Suppressor macrophage treated with lipopolysaccharide for 1 hour (primary cell): Measurements from ENCODE around the gene PAK2.
"Not testable (repeated sequence)": the region's sequence is repeated elsewhere in the genome, so short reads cannot be mapped to it uniquely, and the experiment has no call there.

ENCODE experiments used
- DNase-seq, 3 donors: peaks; one replicate each; pipeline ENCODE4 v3.0.0-alpha.2; 2020 to 2022

Gene PAK2

DNA sequence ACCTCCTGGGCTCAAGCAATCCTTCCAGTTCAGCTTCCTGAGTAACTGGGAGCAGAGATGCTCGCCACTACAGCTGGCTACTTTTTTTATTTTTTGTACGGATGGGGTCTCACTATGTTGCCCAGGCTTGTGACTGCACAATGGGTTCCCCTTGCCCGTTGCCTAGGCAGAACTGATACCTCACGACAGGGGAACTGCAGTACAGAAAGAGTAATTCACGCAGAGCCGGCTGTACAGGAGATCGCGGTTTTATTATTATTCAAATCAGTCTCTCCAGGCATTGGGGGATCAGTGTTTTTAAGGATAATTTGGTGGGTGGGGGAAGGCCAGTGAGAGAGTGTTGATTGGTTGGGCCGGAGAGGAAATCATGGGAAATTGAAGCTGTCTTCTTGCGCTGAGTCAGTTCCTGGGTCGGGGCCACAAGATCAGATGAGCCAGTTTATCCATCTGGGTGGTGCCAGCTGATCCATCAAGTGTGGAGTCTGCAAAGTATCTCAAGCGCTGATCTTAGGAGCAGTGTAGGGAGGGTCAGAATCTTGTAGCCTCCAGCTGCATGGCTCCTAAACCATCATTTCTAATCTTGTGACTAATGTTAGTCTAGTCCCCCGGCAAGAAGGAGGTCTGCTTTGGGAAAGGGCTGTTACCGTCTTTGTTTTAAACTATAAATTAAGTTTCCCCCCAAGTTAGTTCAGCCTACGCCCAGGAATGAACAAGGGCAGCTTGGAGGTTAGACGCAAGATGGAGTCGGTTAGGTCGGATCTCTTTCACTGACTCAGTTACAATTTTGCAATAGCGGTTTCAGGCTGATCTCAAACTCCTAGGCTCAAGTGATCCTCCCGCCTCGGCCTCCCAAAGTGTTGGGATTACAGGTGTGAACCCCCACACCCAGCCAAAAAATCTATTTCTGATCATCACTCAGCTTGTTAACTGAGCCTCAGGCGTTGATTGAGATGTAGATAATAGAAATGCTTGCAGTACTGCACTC lies 104.9 kb downstream of the PAK2 start:
- DNase-seq, result not testable (repeated sequence)

DNA sequence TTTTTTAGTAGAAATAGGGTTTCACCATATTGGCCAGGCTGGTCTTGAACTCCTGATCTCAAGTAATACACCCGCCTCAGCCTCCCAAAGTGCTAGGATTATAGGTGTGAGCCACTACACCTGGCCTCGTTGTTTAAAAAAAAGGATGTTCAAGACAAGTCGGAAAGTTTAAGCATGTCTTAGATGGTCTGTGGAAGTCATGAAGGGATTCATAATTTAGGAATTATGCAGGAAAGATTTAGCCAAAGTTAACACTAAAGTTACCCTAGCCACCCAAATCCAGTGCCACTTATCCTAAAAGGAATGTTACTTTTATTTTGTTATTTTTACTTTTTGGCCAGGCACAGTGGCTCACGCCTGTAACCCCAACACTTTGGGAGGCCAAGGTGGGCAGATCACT lies 108.7 kb downstream of the PAK2 start:
- DNase-seq, result not testable (repeated sequence)

DNA sequence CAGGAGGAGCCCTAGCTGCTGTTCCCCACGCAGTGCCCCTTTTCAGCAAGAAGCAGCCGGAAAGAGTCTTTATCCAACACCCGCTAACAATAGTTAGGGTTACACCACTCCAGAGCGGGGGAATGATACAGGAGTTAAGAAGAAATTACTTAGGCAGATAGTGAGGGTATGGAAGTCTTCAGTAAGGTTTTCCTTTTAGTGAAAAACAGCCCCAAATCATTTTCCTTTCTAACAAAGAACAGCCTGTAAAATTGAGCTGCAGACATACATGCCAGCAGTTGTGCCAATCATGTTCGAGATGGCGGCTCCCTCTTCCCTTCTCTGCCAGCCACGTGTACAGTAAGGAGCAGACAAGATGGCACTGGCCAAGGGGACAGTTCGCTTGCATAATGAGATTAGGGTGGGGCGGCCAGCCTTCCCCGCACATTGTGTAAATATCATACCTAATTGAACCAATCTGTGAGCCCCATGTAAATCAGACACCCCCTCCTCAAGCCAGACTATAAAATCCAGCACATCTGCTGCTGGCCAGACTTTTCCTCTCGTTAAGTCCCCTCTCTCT lies 109.6 kb downstream of the PAK2 start:
- DNase-seq, result no peak

GRCh38 chr3:196863000-196863399 lies 123.3 kb downstream of the PAK2 start:
- DNase-seq, result not testable (repeated sequence)

DNA sequence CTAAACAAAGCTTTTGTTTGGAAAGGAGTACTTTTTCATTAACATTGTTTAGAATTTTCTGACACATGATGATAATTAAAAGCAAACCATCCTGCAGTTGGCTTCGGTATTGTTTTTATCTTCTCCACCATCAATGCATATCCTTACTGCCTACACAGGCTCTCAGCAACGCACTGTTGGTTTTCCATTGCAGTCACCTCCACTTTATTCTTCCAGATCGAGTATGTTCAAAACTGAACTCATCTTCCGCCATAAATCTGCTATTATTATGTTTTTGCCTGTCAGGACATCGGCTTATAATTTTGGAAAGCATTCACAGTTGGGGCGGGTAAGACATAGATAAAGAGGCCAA lies 127.5 kb downstream of the PAK2 start:
- DNase-seq, result no peak

DNA sequence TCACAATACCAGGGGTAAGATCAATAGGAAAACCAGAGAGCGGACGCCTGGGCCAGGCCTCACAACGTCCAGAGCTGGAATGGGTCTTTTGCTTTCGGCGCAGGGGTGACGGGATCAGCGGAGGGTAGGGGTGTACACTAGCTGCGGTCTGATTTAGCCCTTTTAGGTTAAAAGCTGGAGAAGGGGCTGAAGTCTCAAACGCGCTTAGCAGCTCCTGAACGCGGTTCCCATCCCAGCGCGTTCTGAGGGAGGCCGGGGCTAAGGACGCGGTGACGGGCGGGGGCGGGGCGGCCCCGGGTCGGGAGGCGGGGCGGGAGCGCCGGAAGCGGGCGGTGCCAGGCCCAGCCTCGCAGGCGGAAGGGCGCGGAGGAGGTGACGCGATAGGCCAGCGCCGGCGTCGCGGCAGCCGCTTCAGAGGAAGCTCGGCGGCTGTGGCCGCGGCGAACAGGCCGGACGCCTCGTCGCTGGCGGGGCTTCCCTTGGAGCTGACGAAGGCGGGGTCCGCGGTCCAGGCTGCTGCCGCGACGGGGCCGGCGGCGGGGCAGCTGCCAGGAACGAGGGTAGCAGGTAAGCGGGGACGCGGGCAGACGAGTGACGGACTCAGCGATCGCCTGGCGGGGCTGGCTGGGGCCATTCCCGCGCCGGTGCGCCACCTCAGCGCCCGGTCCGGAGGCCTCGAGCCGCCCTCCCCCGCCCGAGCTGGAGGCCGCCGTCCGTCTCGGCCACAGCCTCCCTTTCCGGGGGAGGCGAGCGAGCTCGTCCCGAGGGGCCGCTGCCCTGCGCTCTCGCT lies 128.0 kb downstream of the PAK2 start, which contains the start of gene SENP5:
SENP5 (plus strand) TSS at position 414 of the 790 bp plus-strand sequence. CDS start 17,262 bp downstream, outside the sequence.
- DNase-seq, result peak; percentile 96 to 98 (median 98)

DNA sequence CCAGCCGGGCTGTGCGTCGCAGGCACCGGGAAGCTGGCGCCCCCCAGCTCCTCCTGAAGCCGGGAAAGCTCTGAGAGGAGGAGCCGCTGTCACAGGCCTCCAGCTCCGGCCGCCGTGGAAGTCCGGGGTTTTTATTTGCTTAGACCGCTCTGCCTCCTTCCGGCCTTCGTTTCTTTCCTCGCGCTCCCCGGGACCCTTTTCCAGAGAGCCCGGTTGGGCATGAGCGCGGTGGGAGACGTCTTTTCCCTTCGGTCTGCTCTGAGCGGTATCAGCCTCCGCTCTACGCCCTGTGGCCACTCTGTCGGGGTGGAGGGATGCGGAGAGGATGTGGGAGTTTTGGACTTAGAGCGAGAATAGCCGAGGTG lies 128.6 kb downstream of the PAK2 start:
- peak; percentile 35 to 64 (median 47) for DNase-seq

- no peak for DNase-seq
Observed at GRCh38 chr3:196872316-196872715, 132.7 kb downstream of the PAK2 start.

- DNase-seq, result not testable (repeated sequence)
Observed at GRCh38 chr3:196874511-196875094, 134.9 kb downstream of the PAK2 start.

DNA sequence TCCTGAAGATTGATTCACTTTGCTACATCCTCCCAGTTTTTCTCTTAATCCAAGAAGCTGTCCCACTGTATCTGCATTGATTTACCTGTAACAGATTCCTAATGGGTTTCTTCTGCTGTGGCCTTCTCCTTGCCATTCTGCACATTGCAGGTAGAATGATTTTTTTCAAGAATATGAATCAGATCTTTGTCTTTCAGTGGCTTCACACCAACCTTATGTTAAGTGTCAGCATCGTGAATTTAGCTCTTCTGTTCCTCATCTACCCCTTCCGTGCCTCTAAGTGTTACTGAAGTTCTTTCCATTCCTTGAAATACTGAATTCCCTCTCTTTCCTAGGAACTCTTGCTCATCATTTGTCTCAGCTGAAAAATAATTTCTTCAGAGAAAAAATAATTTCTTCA lies 135.6 kb downstream of the PAK2 start:
- DNase-seq, result no peak
